SU-DHL-6 (cell line): ENCODE results near the gene ABTB2.

Experiments
- H2AFZ ChIP-seq: fragments of 200-600 bp; sonication (generic); 2 replicates; pipeline ENCODE4 v1.6.1; 2014; ENCODE audit warnings: low read depth, mild to moderate bottlenecking, moderate library complexity, mixed read lengths, antibody characterized with exemption, low read length; ENCODE audit not compliant: severe bottlenecking
- H3F3A ChIP-seq: fragments of 200-600 bp; shearing (Covaris generic); 2 replicates; pipeline ENCODE4 v1.6.0; 2016; ENCODE audit warnings: antibody characterized with exemption, mild to moderate bottlenecking; ENCODE audit not compliant: insufficient read depth
- H3K27ac ChIP-seq: fragments of 200-600 bp; sonication (generic); 2 replicates; pipeline ENCODE4 v1.5.1; 2016; ENCODE audit warnings: low read depth, mild to moderate bottlenecking, low read length, moderate library complexity, mixed read lengths
- H3K27me3 ChIP-seq: fragments of 200-600 bp; sonication (generic), shearing (Covaris generic); 2 replicates; pipeline ENCODE4 v1.6.0; 2014; ENCODE audit warnings: mild to moderate bottlenecking, low read length
- H3K36me3 ChIP-seq: fragments of 200-600 bp; sonication (generic); 2 replicates; pipeline ENCODE4 v1.6.1; 2014; ENCODE audit warnings: mild to moderate bottlenecking, low read length, mixed read lengths
- H3K4me2 ChIP-seq: fragments of 300-600, 200-600 bp; shearing (Covaris generic), sonication (generic); 2 replicates; pipeline ENCODE4 v1.6.0; 2014; ENCODE audit warnings: low read length, low read depth, mild to moderate bottlenecking; ENCODE audit not compliant: poor library complexity, severe bottlenecking
- H3K4me3 ChIP-seq: fragments of 200-600 bp; sonication (generic); 2 replicates; pipeline ENCODE4 v1.5.1; 2014; ENCODE audit warnings: antibody characterized with exemption, low read length, mild to moderate bottlenecking, mixed read lengths; ENCODE audit not compliant: insufficient read depth, poor library complexity, severe bottlenecking
- H3K79me2 ChIP-seq: fragments of 200-600 bp; sonication (generic); 2 replicates; pipeline ENCODE4 v1.6.1; 2014; ENCODE audit warnings: mild to moderate bottlenecking, low read length, moderate library complexity; ENCODE audit not compliant: insufficient read depth
- H3K9ac ChIP-seq: fragments of 200-600 bp; sonication (generic); 2 replicates; pipeline ENCODE4 v1.7.0; 2014; ENCODE audit warnings: mild to moderate bottlenecking, low read length
- H3K9me2 ChIP-seq: fragments of 200-600 bp; sonication (generic); replicated peaks from 2 replicates; pipeline ENCODE4 v1.6.1; 2014; ENCODE audit warnings: low read length; ENCODE audit not compliant: insufficient read depth
- H3K9me3 ChIP-seq: fragments of 200-600 bp; sonication (generic); 2 replicates; pipeline ENCODE4 v1.6.1; 2014; ENCODE audit warnings: low read length, mixed read lengths; ENCODE audit not compliant: insufficient read depth
- H4K20me1 ChIP-seq: fragments of 200-600 bp; sonication (generic); 2 replicates; pipeline ENCODE4 v1.6.1; 2014; ENCODE audit warnings: low read depth, mild to moderate bottlenecking, antibody characterized with exemption, low read length, moderate library complexity, mixed read lengths
- EZH2phosphoT487 ChIP-seq: fragments of 200-600 bp; sonication (generic), shearing (Covaris generic); conservative IDR thresholded peaks from 2 replicates; pipeline ENCODE4 v1.6.1; 2018; ENCODE audit warnings: mild to moderate bottlenecking, antibody characterized with exemption, low read length, moderate library complexity, mixed read lengths
- TF ChIP-seq, protein P1 (sequence below): fragments of 200-600 bp; sonication (generic); IDR thresholded peaks from one replicate; pipeline ENCODE4 v1.5.1; 2017; ENCODE audit warnings: antibody characterized with exemption, mild to moderate bottlenecking, low read length, moderate library complexity; ENCODE audit not compliant: insufficient read depth, poor library complexity, severe bottlenecking

ABTB2 gene

DNA sequence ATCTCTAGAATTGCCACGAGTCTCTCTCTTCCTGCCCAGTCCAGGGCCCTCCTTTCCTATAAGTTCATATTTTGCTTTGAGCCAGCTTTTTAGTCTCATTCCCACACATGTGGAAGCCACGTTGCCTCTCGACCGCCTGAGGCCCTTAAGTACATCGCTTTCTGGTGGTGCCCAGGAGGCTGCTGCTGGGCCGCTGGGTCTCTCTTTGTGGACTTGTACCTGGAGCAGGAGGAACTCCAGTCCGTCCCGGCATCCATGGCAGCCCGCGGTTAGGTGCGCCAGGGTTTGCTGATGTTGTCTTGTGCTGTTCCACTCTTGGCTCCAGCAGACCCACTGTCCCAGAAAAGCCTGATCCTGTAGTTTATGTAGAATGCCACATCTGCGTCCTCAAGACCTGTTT, 211.4 kb downstream of the ABTB2 start:
- TF ChIP-seq, protein P1, sequence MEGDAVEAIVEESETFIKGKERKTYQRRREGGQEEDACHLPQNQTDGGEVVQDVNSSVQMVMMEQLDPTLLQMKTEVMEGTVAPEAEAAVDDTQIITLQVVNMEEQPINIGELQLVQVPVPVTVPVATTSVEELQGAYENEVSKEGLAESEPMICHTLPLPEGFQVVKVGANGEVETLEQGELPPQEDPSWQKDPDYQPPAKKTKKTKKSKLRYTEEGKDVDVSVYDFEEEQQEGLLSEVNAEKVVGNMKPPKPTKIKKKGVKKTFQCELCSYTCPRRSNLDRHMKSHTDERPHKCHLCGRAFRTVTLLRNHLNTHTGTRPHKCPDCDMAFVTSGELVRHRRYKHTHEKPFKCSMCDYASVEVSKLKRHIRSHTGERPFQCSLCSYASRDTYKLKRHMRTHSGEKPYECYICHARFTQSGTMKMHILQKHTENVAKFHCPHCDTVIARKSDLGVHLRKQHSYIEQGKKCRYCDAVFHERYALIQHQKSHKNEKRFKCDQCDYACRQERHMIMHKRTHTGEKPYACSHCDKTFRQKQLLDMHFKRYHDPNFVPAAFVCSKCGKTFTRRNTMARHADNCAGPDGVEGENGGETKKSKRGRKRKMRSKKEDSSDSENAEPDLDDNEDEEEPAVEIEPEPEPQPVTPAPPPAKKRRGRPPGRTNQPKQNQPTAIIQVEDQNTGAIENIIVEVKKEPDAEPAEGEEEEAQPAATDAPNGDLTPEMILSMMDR: no peak
- TF ChIP-seq EZH2phosphoT487: no peak
- Histone ChIP-seq H3K27ac (no peak overlapping the region), H2AFZ (no peak overlapping the region), H3K9me2 (no peaks in the 10 kb centered on the region), H4K20me1 (no peaks in the 10 kb centered on the region), H3K4me2 (no peak overlapping the region), H3F3A (no peaks in the 10 kb centered on the region), H3K9ac (no peak overlapping the region), H3K36me3 (no peaks in the 10 kb centered on the region), H3K79me2 (no peaks in the 10 kb centered on the region), H3K27me3 (no peaks in the 10 kb centered on the region), H3K9me3 (no peaks in the 10 kb centered on the region), H3K4me3 (no peak overlapping the region)

- H3K4me3 ChIP-seq: no peak overlapping the region
- H3K27ac ChIP-seq: no peak overlapping the region
- H3K36me3 ChIP-seq: no peaks in the 10 kb centered on the region
- H3K27me3 ChIP-seq: no peaks in the 10 kb centered on the region
- TF ChIP-seq, protein P1: no peak
- no peak for TF ChIP-seq EZH2phosphoT487
- no peak overlapping the region for H3K9ac ChIP-seq
- no peak overlapping the region for H2AFZ ChIP-seq
- H3F3A ChIP-seq: no peaks in the 10 kb centered on the region
- H3K9me3 ChIP-seq: no peaks in the 10 kb centered on the region
- no peaks in the 10 kb centered on the region for H4K20me1 ChIP-seq
- no peak overlapping the region for H3K4me2 ChIP-seq
- no peaks in the 10 kb centered on the region for H3K79me2 ChIP-seq
- no peaks in the 10 kb centered on the region for H3K9me2 ChIP-seq
Measured at GRCh38 chr11:34145847-34146381, 211.9 kb downstream of the ABTB2 start.

DNA sequence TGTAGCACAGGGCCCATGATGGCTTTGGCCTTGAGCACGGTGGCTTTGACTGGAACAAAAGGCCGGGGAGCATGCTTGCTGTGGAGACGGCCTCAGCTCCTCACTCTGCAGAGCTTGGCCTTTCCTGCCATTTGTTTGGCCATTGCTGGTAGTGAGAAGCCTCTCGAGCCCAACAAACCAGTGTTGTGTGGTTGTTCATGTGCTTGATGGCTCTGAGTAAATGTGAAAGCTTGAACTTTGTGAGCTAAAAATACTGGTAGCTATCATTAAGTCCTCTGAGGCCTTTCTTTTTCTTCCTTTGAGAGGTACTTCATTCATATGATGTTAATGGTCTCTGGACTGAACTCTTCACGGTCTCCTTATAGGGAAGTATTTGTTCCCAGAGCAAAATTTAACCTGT, 212.7 kb downstream of the ABTB2 start:
- Histone ChIP-seq H3K9me2 (no peaks in the 10 kb centered on the region), H3K9ac (no peak overlapping the region), H3K27ac (no peak overlapping the region), H3K27me3 (no peaks in the 10 kb centered on the region), H3K36me3 (no peaks in the 10 kb centered on the region), H3K4me3 (no peak overlapping the region), H4K20me1 (no peaks in the 10 kb centered on the region), H3K9me3 (no peaks in the 10 kb centered on the region), H3F3A (no peaks in the 10 kb centered on the region), H3K79me2 (no peaks in the 10 kb centered on the region), H3K4me2 (no peak overlapping the region), H2AFZ (no peak overlapping the region)
- TF ChIP-seq, protein P1: no peak
- TF ChIP-seq EZH2phosphoT487: no peak
